GM18868 (cell line): ENCODE data around the gene NUDT9.
"Not testable (repeated sequence)": the region's sequence is repeated elsewhere in the genome, so short reads cannot be mapped to it uniquely, and the experiment has no call there.

Experiments
- ATAC-seq: cut with Tn5 transposase; IDR thresholded peaks from one replicate; pipeline ENCODE4 v1.9.1; 2021; ENCODE audit warnings: mild to moderate bottlenecking, moderate library complexity; ENCODE audit not compliant: unreplicated experiment

NUDT9 gene

GRCh38 chr4:87406902-87407301, 15.5 kb upstream of the NUDT9 start:
- ATAC-seq: not testable (repeated sequence)

- no peak for ATAC-seq
Measured at GRCh38 chr4:87409420-87409939, 12.9 kb upstream of the NUDT9 start.

- no peak for ATAC-seq
Measured at GRCh38 chr4:87410157-87410556, 12.2 kb upstream of the NUDT9 start.

GRCh38 chr4:87410679-87411078, 11.7 kb upstream of the NUDT9 start:
- no peak for ATAC-seq

GRCh38 chr4:87414816-87415215, 7.6 kb upstream of the NUDT9 start:
- no peak for ATAC-seq

- no peak for ATAC-seq
Measured at GRCh38 chr4:87416965-87417364, 5.4 kb upstream of the NUDT9 start.

GRCh38 chr4:87418410-87418809, 4.0 kb upstream of the NUDT9 start:
- ATAC-seq: not testable (repeated sequence)

GRCh38 chr4:87419578-87420249, 2.7 kb upstream of the NUDT9 start:
- no peak for ATAC-seq

GRCh38 chr4:87420276-87420830, 2.0 kb upstream of the NUDT9 start:
- no peak for ATAC-seq

GRCh38 chr4:87423317-87424098, 1.1 kb downstream of the NUDT9 start:
- ATAC-seq: peak; percentile 31

GRCh38 chr4:87424099-87424543, 1.7 kb downstream of the NUDT9 start:
- ATAC-seq: not testable (repeated sequence)

- no peak for ATAC-seq
Measured at GRCh38 chr4:87425711-87426110, 3.3 kb downstream of the NUDT9 start.

GRCh38 chr4:87426865-87427517, 4.6 kb downstream of the NUDT9 start:
- no peak for ATAC-seq

- ATAC-seq: no peak
Measured at GRCh38 chr4:87427518-87427868, 5.1 kb downstream of the NUDT9 start.

GRCh38 chr4:87428979-87429378, 6.6 kb downstream of the NUDT9 start:
- ATAC-seq: no peak

- ATAC-seq: no peak
Measured at GRCh38 chr4:87430038-87430437, 7.7 kb downstream of the NUDT9 start.

- no peak for ATAC-seq
Measured at GRCh38 chr4:87433342-87433741, 11.0 kb downstream of the NUDT9 start.

- ATAC-seq: no peak
Measured at GRCh38 chr4:87442889-87443288, 20.5 kb downstream of the NUDT9 start.

GRCh38 chr4:87444741-87445140, 22.4 kb downstream of the NUDT9 start:
- ATAC-seq: no peak

- no peak for ATAC-seq
Measured at GRCh38 chr4:87445964-87446363, 23.6 kb downstream of the NUDT9 start.

GRCh38 chr4:87446375-87446774, 24.0 kb downstream of the NUDT9 start:
- ATAC-seq: not testable (repeated sequence)
